HEK293 (cell line): Measurements from ENCODE around the gene DDR2.

Experiments used
- CTCF ChIP-seq: fragments of 450-650 bp; formaldehyde crosslinking; IDR thresholded peaks from 2 replicates; pipeline ENCODE4 v1.5.1; 2016; ENCODE audit warnings: missing biosample characterization, missing genetic modification characterization
- FEZF1 ChIP-seq: fragments of 450-650 bp; formaldehyde crosslinking; IDR thresholded peaks from 2 replicates; pipeline ENCODE4 v1.5.1; 2016; ENCODE audit warnings: missing biosample characterization, missing genetic modification characterization
- PBX3 ChIP-seq: sonication (generic); formaldehyde crosslinking; IDR thresholded peaks from 2 replicates; pipeline ENCODE4 v1.8.1; 2022; ENCODE audit warnings: mild to moderate bottlenecking, moderate library complexity, missing genetic modification reagents
- REST ChIP-seq: fragments of 450-650 bp; formaldehyde crosslinking; IDR thresholded peaks from 2 replicates; pipeline ENCODE4 v1.5.1; 2016; ENCODE audit warnings: missing biosample characterization, missing genetic modification characterization
- ZBTB7A ChIP-seq: fragments of 450-650 bp; formaldehyde crosslinking; IDR thresholded peaks from 2 replicates; pipeline ENCODE4 v1.5.1; 2016; ENCODE audit warnings: low read depth, missing biosample characterization, missing genetic modification characterization
- ZFP41 ChIP-seq: fragments of 450-650 bp; formaldehyde crosslinking; IDR thresholded peaks from 2 replicates; pipeline ENCODE4 v1.5.1; 2016; ENCODE audit warnings: missing biosample characterization, missing genetic modification characterization, borderline replicate concordance
- ZNF366 ChIP-seq: fragments of 450-650 bp; formaldehyde crosslinking; conservative IDR thresholded peaks from 2 replicates; pipeline ENCODE4 v1.5.1; 2016; ENCODE audit warnings: missing biosample characterization, missing genetic modification characterization
- ZNF830 ChIP-seq: fragments of 450-650 bp; IDR thresholded peaks from 2 replicates; pipeline ENCODE4 v1.5.0; 2018; ENCODE audit warnings: missing biosample characterization, missing genetic modification characterization, low read depth, mild to moderate bottlenecking, moderate library complexity
- ZSCAN16 ChIP-seq: fragments of 450-650 bp; formaldehyde crosslinking; IDR thresholded peaks from 2 replicates; pipeline ENCODE4 v1.5.1; 2016; ENCODE audit warnings: missing biosample characterization, missing genetic modification characterization

GRCh38 chr1:162656266-162656665 lies 24.0 kb downstream of the DDR2 start:
- TF ChIP-seq ZNF366 (tag by site-specific recombination) = no peak
- TF ChIP-seq FEZF1 (tag by site-specific recombination) = no peak
- no peak for TF ChIP-seq ZFP41 (tag by site-specific recombination)
- no peak for TF ChIP-seq CTCF
- no peak for TF ChIP-seq ZBTB7A (tag by site-specific recombination)
- no peak for TF ChIP-seq ZSCAN16 (tag by site-specific recombination)
- TF ChIP-seq REST (tag by site-specific recombination) = no peak
- TF ChIP-seq PBX3 (CRISPR knock-in tag) = no peak
- TF ChIP-seq ZNF830 (tag by site-specific recombination) = no peak
